Raji (cell line): ENCODE measurements around the gene EVPL.

Source experiments
- POLR2A ChIP-seq: IDR thresholded peaks from 2 replicates; pipeline ENCODE4 v1.6.1; 2011; ENCODE audit warnings: low read depth, low read length, control low read depth; ENCODE audit not compliant: insufficient read depth

Gene EVPL

DNA sequence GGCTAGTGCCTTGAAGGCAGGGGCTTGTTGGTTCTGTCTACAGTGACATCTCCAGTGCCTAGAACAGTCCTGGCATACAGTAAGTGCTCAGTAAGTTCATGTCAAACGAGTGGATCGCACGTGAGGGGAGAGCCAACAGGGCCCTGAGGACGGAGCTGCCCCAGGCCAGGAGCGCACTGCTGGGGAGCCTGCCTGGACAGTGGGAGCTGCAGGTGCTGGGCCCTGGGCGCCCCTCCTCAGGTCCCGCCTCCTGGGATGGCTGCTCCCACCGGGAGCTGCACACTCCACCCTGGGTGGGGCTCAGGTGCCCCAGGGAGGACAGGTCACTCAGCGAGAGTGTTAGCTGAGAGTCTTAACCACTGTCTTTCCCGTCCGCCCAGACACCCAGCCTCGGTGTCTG, 1.8 kb downstream of the EVPL start:
- TF ChIP-seq POLR2A = no peak

DNA sequence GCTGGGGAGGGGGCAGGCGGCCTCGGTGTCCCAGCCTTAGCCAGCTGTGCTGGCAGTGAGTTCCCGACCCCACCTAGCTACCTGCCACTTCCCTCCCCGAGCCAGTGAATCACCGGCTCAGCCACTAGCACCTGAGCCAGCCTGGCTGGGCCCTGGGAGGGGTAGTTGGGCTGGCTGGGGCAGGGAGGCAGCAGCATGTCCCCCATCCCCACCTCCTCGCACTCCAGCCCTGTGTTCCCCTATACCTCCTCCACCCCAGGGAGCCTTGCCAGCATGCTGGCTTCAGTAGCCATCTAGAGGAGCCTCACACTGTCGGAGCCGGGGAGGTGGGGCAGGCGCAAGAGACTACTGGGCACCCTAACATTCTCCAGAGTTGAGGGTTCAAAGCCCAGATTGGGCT, 2.8 kb downstream of the EVPL start:
- no peak for TF ChIP-seq POLR2A

GRCh38 chr17:76023900-76024237, 3.2 kb downstream of the EVPL start:
- no peak for TF ChIP-seq POLR2A

DNA sequence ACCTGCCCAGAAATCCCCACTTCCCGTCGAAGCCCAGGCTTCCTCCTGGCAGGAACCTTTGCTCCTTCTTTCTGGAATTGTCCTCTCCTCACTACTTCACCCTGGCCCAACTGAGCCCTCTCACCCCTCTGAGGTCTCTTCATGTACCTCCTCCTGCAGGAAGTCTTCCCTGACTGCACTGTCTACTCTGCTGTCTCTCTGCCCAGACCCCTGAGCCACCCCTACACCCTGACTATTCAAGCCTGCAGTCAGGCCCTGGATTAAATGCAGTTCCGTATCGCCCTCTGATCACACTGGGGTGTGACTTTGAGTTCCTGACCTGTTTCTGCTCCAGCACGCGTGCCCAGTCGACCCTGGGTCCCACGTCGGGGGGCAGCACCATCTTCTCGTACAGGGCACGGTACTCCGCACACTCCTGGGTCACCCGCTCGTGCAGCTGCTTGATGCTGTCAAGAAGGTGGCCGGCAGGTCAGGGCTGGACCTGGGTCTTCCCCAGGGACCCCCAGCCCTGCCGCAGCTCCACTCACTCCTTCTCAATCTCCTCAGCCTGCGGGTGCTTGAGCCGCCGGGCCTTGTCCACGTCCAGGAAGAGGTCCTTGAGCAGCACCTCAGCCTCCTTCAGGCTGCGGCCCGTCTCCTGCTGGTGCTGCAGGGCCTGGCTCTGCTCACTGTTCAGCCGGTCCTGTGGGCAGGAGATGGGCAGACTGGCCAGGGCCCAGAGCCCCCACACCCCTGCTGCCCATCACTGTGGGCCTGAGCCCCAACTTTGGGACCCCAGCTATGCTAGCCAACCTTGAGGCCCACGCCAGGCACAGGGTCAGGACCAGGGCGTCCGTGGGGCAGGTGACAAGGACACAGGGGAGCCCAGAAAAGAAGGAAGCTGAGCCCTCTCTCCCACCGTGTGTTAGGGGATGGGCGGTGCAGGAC, 3.9 kb downstream of the EVPL start:
- no peak for TF ChIP-seq POLR2A

- no peak for TF ChIP-seq POLR2A
These were observed 4.8 kb downstream of the EVPL start for GRCh38 chr17:76022285-76022684.

DNA sequence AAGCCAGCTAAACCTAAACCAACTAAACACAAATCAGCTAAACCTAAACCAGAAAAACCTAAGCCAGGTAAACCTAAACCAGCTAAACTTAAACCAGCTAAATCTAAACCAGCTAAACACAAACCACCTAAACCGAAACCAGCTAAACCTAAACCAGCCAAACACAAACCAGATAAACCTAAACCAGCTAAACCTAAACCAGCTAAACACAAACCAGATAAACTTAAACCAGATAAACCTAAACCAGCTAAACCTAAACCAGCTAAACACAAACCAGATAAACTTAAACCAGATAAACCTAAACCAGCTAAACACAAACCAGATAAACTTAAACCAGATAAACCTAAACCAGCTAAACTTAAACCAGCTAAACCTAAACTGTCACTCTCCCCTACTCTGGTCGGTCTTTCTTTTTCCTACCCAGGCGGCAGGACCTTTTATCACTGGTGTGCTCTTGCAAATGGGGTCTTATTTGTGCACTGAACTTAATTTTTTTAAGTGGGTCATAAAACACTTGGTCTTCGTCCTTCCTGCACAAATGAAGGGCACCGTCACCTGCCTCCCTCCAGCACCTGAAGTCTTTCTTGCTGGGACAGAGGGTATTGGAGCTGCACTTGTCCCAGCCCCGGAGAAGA, 7.2 kb downstream of the EVPL start:
- no peak for TF ChIP-seq POLR2A

DNA sequence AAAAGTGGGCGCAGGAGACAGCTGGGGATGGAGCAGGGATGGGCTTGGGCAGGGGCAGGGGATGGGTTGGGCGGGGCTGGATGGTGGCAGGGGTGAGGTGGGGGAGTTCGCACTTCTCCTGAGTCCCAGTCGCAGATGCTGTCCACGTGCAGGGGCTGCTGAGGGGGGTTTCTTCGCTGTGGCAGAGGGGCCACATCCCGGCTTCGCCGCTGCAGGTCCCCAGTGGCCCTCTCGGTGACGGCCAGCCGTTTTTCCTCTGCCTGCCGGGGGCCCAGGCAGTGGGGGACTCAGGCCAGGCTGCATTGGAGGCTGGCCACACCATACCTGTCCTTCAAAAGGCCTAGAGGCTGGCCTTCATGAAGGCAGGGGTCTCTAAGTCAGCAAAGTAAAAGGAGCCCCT, 8.3 kb downstream of the EVPL start:
- TF ChIP-seq POLR2A = no peak

GRCh38 chr17:76018340-76018680, 8.8 kb downstream of the EVPL start:
- no peak for TF ChIP-seq POLR2A

DNA sequence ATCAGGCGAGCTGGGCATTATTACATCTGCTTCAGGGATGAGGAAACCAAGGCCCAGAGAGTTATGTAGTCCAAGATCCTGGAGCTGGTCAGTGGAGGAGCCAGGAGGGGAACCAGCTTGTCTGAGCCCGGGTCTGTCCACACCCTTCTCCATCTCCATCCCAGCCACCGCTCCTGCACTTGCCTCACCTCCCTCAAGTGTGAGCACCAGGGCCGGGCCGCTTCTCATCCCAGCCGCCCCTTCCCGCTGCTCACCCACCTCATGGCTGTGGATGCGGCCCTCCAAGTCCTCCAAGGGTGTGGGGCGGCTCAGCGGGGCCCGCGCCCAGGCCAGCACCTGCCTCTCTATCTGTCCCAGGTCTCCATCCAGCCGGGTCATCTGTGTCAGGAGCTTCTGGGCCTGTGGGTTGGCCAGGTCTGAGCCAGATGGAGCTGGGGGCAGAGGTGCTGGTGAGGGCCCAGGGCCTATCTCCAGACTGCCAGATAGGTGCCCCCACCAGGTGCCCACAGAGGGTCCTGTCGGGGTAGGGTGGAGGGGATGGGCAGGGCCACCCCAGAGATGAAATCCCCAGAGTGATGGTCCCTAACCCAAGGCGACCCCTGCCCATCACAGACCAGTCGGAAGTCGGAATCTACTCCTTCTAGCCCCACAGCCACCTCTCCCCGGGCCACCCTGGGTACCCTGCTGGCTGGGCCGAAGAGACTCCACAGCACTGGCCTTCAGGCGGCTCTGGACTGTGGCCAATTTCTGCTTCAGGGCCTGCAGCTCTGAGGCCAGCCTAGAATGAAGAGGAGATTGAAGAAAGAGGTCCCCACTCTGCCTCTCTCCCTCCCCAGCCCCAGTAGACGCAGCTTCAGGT, 9.4 kb downstream of the EVPL start:
- no peak for TF ChIP-seq POLR2A

DNA sequence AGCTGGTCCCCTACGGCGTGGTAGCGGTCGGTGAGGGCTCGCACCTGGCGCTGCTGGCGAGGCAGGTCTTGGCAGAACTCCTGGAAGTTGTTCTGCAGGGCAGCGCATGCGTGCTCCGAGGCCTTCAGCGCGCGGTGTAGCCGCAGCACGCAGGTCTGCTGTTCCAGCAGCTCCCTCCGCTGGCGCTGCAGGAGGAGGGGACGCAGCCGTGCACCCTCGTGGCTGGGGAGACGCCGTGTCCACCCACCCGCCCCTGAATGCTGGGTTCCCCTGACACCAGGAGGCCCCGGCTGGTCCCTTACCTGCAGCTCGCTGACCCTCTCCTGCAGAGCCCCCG, 12.2 kb downstream of the EVPL start:
- TF ChIP-seq POLR2A = no peak

DNA sequence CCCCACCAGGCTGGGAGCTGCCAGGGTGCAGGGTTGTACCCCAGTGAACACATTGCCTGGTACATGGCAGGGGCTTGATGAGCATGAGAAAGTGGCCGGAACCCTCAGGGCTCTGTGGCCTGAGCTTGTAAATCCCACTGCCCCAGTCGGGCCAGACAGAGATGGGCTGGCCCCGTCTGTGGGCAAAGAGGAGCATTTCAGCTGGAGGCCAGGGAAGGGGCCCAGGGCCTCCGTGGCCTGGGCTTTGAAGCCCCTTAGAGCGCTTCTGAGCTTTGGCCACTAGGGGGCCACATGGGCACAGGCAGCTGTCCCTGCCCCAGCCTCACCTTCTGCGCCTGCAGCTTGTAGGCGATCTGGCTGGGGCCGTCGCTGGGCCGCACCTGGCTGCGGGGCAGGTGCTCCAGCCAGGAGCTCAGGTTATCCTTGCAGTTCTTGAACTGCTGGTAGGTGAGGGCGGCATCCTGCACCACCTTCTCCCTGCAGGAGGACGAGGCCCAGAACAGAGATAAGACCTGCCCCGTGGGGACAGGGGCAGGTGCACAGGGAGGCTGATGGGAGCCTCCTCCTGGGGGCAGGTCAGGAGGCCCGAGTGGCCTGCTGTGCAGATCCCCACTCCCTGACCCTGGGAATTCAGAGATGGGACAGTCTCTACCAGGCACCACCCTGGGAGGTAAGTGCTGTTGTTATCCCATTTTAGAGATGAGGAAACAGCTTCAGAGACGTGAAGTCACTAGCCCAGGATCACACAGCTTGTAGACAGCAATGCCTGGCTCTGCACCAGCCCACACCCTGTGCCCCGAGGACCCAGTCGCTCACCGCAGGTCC, 12.8 kb downstream of the EVPL start:
- no peak for TF ChIP-seq POLR2A

DNA sequence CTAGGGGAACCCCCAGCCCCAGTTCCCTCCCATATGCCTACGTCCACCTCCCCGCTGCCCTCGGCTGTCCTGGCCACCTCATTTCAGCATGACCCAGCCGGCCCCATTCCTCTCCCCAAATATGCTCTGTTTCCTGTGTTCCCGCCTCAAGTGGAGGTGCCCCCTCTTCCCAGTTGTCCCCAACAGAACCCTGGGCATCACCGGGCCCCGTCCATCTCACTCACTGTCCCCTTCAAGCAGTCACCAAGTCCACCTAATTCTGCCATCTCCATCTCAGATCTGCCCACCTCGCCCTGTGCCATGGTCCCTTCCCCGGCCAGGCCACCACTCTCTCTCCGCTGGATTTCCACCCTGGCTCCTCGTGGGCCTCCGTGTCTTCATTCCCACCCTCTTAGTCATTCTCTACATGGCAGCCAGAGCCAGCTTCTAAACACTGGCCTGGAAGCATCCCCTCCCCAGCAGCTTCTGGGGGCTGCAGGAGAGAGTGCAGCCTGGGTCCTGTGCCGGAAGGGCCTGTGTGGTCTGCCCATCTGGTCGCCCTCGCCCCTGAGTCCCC, 13.7 kb downstream of the EVPL start:
- no peak for TF ChIP-seq POLR2A

- no peak for TF ChIP-seq POLR2A
These were observed 15.2 kb downstream of the EVPL start for GRCh38 chr17:76011951-76012350.

DNA sequence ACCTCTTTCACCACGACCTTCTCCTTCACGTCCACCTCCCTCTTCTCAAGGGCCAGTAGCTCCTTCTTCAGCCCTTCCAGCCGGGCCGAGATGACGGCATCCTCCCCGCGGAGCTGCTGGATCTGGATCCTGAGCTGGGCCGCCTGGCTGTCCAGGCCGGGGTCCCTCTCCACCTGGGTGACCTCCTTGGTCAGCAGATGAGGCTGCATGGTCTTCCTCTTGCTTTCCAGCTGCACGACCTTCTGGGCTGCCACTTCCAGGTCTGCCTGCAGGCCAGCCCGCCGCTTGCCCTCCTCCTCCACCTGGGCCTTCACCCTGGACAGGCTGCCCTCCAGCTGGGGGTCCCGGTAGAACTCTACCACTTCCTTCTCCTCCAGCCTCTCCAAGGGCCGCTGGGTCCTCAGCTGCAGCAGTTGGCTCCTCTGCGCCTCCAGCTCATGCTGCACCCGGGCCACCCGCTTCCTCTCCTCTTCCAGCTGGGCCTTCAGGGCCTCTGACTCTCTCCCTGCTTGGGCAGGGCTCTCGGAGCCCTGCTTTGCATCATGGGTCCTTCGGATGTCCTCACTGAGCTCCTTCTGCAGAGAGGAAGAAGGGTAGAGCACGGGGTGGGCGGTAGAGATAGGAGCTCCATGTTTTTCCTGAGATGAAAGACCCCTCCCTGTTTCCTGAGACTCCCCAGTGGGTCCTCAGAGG, 17.0 kb downstream of the EVPL start:
- TF ChIP-seq POLR2A = no peak
